Measurements from ENCODE around the gene GASK1A.

GASK1A gene

GRCh38 chr3:42983927-42984326, 4.8 kb downstream of the GASK1A start:
- DNase-seq (ENCODE audit: low read depth) = no peak

- DNase-seq (ENCODE audit: low read depth) = no peak
Measured at GRCh38 chr3:42984701-42985100, 5.6 kb downstream of the GASK1A start.

DNA sequence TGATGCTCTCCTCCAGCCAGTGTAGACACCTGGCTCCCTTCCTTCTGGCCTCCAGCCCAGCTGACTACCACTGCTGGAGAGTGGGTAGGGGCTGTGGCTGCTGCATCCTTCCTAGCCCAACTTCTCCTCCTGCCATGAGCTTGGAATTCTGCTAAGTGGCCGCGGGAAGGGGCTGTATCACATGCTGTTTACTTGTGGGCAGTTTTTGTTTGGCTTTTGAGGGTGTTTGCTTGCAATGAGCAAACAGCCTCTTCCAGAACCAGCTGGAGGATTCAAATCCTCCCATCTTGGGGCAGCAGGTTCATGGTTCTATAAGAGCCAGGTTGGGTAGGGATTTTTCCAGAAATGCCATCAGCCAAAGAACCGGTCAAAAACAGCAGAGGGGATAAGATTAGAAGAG, 9.0 kb downstream of the GASK1A start:
- DNase-seq (ENCODE audit: low read depth) = no peak

GRCh38 chr3:42988566-42988965, 9.5 kb downstream of the GASK1A start:
- DNase-seq (ENCODE audit: low read depth) = no peak

DNA sequence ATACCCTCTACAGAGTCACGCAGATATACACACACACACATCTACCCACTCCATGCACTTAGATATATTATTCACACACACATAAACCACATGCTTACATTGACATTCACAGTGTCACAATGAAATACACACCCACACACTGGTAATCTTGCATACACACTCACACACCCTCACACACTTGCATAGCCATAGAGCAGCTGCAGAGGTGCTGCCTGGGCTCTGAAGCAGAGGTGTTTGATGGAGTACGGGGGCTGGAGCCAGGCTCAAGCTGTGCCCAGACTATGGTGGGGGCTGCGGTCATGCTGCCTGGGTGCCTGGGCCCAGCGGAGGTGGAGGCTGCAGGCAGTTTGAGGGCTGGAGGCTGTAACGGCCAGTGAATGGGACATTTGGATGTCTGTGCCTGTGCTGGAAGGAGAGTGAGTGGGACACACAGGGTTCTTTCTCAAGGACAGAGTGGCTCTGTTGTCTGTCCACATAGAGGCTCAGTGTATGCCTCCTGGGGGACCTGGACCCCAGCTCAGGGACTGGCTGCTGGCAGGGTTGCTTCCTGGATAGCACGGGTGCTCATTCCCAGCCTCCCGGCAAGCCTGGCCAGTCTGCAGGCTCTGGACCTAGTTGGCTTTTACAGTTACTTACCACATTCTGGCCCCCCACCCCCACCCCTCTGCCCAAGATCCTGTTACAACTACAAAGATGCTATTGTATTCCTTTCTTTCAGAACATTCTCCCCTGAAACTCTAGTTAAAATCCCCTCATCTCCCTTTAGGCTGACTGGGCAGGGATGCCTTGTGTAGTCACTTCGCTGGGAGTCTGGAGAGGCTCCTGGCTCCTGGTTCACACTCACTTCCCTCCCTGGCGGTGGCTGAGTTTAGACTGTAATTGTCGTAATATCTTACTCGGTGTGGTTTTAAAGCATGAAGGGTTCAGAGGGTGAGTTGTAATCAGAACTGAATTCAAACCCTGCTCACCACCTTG, 12.5 kb downstream of the GASK1A start:
- no peak for DNase-seq (ENCODE audit: low read depth)

- DNase-seq (ENCODE audit: low read depth) = no peak
Measured at GRCh38 chr3:42994595-42994994, 15.5 kb downstream of the GASK1A start.

GRCh38 chr3:42996021-42996420, 16.9 kb downstream of the GASK1A start:
- no peak for DNase-seq (ENCODE audit: low read depth)

- no peak for DNase-seq (ENCODE audit: low read depth)
Measured at GRCh38 chr3:42996633-42997075, 17.5 kb downstream of the GASK1A start.

DNA sequence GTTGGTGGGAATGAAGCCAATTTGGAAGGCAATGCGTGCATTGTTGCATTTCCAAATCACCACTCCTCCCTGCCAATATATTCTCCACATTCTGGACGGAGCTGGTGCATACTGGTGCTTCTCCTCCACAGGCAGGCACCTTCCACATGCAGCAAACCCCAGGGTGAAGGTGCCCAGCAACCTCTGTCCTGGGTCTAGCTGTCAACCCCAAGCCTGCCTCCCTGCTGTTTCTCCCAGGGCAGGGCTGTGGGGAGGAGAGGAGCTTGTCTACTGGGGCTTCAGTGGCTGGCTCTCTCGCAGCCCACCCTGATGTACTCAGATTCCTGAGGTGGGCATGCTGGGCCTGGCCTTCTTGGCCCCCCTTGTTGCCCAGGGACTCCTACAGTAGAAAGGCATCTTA, 20.1 kb downstream of the GASK1A start:
- no peak for DNase-seq (ENCODE audit: low read depth)

DNA sequence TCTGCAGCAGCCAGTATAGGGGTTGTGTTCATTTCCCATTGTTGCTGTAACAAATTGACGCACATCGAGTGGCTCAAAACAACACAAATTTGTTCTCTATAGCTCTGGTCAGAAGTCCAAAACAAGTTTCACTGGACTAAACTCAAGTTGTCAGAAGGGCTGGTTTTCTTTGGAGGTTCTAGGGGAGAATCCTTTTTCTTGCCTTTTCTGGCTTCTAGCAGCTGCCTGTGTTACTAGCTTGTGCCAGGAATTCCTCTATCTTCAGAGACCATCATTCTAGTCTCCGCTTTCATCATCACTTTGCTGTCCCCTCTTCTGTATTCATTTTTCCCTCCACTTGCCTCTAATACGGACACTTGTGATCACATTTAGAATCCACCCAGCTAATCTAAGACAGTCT, 20.5 kb downstream of the GASK1A start:
- DNase-seq (ENCODE audit: low read depth) = no peak

DNA sequence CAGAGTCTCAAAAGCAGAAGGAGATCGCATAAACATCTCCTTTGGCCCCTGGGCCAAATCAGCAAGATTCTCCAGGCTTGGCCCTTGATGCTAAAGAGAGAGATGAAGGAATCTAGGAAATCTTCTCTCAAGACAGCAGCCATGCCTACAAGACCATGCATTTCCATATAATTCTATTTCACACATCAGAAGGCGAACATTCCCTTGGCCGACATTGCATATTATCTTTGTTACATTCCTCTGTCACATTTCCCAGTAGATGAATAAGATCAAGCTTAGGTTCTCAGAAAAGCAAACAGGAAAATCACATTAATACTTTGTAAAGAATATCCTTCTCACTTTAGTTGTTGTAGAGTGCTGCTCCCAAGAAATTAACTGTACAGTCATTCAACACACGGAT, 21.3 kb downstream of the GASK1A start:
- DNase-seq (ENCODE audit: low read depth) = no peak

DNA sequence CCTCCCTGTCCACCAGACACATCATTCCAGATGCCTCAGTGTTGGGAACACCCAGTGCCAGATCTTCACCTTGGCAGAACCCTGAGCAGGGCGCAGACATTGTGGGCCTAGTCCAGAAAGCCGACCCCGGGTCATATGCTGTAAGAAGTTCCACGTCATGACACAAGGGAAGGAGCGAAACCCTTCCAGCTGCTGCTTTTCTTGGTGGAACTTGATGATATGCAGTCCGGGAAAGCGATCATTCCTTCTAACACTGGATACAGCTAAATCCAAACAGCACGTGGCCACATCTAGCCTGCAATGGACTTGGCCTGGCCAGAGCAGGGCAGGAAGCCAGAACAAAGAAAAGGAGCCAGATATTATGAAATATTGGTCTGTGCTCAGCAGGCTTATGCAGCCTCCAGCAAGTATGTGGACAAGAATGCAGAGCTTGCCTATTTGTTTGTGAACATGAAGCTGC, 22.0 kb downstream of the GASK1A start:
- no peak for DNase-seq (ENCODE audit: low read depth)

- DNase-seq (ENCODE audit: low read depth) = no peak
Measured at GRCh38 chr3:43001556-43002121, 22.5 kb downstream of the GASK1A start.

- DNase-seq (ENCODE audit: low read depth) = no peak
Measured at GRCh38 chr3:43004282-43004681, 25.2 kb downstream of the GASK1A start.

DNA sequence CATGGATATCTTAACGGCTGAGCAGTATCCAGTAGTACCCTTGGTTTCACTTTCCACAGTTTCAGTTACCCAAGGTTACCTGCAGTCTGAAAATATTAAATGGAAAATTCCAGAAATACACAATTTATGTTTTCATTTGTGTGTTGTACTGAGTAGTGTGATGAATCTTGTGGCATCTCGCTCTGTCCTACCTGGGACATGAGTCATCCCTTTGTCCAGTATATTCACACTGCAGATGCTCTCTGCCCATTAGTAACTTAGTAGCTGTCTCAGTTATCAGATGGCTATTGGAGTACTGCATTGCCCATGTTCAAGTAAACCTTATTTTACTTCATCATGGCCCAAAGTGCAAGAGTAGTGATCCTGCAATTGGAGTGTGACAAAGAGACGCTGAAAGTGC, 26.1 kb downstream of the GASK1A start:
- no peak for DNase-seq (ENCODE audit: low read depth)

DNA sequence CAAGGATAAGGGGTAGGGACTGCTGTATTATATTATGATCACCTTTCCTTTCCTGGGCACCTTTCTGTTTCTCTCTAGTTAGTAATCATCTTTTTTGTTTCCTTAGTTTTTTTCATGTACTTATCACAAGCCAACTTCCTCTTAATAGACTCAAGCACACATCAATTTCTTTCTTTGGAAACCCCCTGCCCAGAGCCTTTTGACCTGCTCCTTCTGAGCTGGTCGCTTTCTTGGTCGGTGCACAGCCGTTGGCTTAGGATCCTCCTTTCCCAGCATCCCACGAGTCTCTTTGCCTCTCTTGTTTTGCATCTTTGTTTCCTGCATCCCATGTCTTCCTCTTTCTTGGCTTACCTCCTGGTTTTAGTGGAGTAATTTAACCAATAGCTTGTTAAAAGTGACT, 26.9 kb downstream of the GASK1A start:
- no peak for DNase-seq (ENCODE audit: low read depth)

- DNase-seq (ENCODE audit: low read depth) = no peak
Measured at GRCh38 chr3:43006825-43007224, 27.7 kb downstream of the GASK1A start.

DNA sequence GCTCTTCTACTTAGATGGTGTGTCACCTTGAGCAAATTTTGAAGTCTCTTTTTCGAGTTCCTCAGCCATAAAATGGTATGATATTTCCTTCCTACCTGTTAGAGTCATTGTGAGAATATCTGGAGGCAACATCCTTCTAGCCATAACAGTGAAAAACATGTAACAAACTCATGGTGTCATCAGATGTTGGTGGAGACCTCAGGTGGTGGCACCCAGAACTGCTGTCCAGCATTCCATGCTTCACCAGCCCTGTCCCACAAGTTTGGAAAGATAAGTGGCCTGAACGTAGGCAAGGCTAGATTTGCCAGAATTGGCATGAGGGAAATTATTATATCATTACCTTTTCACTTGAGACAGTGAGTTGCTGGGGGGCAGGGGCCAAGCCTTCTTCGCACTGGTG, 30.4 kb downstream of the GASK1A start:
- no peak for DNase-seq (ENCODE audit: low read depth)

DNA sequence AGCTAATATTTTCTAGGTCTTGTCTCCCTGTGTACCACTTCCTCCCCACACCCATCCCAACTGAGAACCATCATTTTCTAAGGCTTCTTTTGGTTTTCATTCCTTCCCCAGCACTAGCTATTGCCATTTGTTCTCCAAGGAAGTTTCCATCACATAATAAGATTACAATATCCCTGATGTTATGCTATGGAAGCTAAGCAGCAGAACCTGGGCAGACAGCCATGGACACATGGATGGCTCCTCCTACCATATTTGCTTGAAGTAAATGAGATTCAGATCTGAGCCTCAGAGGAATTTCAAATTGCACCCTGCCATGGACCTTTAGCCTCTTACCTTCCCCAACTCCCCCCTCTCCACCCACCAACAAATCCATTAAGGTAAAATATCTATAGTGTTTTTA, 31.5 kb downstream of the GASK1A start:
- no peak for DNase-seq (ENCODE audit: low read depth)

GRCh38 chr3:43011638-43012037, 32.5 kb downstream of the GASK1A start:
- no peak for DNase-seq (ENCODE audit: low read depth)

- no peak for DNase-seq (ENCODE audit: low read depth)
Measured at GRCh38 chr3:43012174-43012573, 33.1 kb downstream of the GASK1A start.

DNA sequence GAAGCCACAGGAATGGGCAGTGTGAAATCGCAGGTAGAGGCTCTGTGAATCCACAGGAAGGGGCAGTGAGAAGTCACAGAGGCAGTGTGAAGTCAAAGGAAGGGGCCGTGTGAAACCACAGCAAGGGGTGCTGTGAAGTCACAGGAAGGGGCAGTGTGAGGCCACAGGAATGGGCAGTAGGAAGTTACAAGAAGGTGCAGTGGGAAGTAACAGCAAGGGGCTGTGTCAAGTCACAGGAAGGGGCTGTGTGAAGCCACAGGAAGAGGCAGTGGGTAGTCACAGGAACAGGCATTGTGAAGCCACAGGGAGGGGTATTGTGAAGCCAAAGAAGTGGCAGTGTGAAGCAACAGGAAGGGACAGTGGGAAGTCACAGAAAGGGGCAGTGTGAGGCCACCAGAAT, 34.1 kb downstream of the GASK1A start:
- no peak for DNase-seq (ENCODE audit: low read depth)

GRCh38 chr3:43013743-43014155, 34.6 kb downstream of the GASK1A start:
- no peak for DNase-seq (ENCODE audit: low read depth)
